Amniotic epithelial cell (primary cell): ENCODE data around the gene ZNF79.
A peak's percentile ranks its signal among the peaks of the same experiment; 100 is the strongest.

ENCODE experiments used
- DNase-seq: peaks from one replicate; pipeline ENCODE4 v3.0.0-alpha.2; 2010; ENCODE audit warnings: low read depth

Gene ZNF79

DNA sequence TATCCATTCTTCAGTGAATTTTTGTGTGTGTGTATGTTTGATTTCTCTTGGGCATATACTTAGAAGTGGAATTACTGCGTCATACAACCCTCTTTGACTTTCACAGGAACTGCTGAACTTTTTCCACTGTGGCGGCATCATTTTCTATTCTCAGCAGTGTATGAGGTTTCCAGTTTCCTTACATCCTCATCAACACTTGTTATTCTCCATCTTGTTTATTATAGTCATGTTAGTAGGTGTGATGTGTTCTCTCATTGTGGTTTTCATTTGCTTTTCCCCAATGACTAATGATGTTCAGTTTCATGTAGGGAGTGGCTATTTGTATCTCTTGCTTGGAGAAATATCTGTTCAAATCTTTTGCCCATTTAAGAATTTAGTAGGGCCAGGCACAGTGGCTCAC, 2.6 kb downstream of the ZNF79 start:
- no peak for DNase-seq

GRCh38 chr9:127428348-127428747, 4.2 kb downstream of the ZNF79 start:
- no peak for DNase-seq

DNA sequence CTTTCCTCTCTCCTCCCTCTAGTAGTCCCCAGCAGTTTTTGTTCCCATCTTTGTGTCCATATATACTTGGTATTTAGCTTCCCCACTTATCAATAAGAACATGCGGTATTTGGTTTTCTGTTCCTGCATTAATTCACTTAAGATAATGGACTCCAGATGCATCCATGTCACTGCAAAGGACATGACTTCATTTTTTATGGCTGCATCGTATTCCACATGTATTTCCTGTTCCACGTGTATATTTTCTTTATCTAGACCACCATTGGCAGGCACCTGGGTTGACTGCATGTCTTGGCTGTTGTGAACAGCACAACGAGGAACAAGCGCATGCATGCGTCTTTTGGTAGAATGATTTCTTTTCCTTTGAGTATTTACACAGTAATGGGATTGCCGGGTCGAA, 6.2 kb downstream of the ZNF79 start:
- DNase-seq, result no peak

- DNase-seq, result no peak
Observed at GRCh38 chr9:127437497-127438264, 13.5 kb downstream of the ZNF79 start.

DNA sequence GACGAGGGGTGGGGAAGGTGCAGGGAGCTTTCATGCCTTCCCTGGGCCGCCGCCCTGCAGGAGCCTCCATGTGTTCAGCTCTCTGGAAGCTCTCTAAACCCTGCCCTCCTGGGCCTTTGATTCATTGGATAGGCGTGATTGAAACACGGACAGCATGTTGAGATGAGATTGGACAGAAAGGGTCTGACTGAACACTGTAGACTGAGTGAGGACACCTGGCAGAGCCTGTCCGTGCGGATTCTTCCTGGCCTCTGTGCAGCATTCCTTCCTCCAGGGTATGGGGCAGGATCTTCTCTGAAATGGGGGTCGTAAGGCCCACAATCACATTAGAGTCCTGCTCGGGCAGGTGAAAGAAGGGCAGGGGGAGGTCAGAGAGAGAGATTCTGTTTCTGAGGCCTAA, 14.2 kb downstream of the ZNF79 start:
- DNase-seq, result no peak

DNA sequence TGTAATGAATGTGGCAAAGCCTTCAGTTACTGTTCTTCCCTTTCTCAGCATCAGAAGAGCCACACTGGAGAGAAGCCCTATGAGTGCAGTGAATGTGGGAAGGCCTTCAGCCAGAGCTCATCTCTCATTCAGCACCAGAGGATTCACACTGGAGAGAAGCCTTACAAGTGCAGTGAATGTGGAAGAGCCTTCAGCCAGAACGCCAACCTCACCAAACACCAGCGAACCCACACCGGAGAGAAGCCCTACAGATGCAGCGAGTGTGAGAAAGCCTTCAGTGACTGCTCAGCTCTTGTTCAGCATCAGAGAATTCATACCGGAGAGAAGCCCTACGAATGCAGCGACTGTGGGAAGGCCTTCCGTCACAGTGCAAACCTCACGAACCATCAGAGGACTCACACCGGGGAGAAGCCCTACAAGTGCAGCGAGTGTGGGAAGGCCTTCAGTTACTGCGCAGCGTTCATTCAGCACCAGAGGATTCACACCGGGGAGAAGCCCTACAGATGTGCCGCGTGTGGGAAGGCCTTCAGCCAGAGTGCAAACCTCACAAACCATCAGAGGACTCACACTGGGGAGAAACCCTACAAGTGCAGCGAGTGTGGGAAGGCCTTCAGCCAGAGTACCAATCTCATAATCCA, 20.2 kb downstream of the ZNF79 start:
- DNase-seq, result no peak

- no peak for DNase-seq
Observed at GRCh38 chr9:127444921-127445850, 21.0 kb downstream of the ZNF79 start.

GRCh38 chr9:127445851-127446712, 21.9 kb downstream of the ZNF79 start:
- no peak for DNase-seq

DNA sequence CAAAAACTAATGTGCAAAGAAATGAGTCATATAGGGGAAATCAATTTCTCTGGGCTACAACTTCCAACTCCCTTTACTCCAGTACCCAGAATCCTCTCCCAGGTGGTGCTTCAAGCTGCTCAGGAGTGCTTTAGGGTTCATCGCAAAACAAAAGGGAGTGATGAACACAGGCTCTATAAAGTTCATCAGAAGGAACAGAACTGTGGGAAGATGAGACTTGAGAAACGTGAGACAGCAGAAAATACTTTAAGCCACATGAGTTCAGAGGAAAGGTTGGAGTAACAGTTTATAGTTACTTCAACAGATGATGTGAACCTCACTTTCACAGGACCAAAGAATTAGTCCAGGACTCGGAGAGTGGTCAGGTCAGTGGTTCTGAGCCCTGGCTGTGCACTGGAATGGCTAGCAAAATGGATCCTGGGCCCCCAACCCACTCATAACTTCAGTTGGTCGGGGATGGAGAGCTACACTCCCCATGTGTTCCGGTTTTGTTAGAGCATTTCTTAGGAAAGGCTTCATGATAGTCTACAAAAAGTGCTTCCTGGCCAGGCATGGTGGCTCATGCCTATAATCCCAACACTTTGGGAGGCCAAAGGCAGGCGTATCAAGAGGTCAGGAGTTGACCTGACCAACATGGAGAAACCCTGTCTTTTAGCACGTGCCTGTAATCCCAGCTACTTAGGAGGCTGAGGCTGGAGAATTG, 22.7 kb downstream of the ZNF79 start:
- no peak for DNase-seq

GRCh38 chr9:127447416-127448111, 23.4 kb downstream of the ZNF79 start:
- DNase-seq, result no peak

- DNase-seq, result peak; percentile 79
Observed at GRCh38 chr9:127448112-127448805, 24.1 kb downstream of the ZNF79 start.

DNA sequence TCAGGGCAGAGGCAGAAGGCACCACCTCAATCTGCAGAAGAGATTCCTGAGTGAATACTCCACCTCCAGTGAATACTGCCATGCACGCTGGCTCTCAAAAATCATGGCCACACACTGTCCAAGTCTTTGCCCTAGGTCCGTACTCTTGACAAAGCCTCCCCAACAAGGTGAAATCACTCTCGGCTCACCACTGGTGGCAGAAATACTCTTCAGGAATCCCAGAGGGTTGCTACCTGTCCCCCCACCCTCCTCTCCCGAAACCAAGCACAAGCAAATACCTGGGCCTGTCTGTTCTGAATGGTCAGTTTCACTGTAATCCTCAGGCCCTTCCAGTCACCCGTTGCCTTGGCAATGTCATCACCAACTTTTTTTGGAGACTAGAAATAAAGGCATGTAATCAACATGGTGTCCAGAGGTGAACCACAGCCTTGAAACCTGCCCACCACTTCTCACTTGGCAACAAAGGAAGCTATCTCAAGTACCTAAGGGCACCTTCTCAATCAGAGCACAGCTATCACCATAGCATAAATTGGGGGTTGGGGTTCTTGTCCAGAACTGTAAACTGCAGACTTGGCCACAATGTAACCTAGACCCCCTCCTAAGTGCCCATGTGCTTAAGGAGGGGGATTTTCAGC, 25.3 kb downstream of the ZNF79 start:
- DNase-seq, result no peak

DNA sequence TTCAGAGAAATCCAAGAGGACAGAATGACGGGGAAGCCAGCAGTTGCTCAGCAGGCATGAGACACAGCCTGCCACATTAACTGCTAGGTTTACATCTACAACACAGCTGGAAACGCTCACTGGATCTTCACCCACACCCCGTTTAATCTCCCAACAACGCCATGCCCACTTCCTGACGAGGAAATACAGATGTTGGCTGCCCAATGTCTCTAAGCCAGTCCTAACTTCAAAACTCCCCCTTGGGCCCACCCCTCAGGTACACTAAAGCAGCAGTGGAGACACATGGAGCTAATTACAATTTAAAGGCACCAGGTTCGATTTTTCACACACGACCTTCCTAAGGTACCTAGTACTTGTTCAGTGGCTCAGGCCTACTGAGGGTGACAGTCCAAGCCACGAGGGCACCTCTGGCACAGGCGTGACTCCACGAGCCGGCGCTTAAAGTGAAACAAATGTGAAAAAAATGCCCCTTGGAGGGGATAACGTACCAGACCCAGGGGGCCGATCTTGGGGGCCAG, 26.1 kb downstream of the ZNF79 start:
- peak; percentile 45 for DNase-seq

- DNase-seq, result peak; percentile 89
Observed at GRCh38 chr9:127450830-127451607, 26.8 kb downstream of the ZNF79 start, which contains the start of the genes LRSAM1 and RPL12. Gene LRSAM1, plus strand, starts transcription at chr9:127451510. Its CDS starts 3,018 bp downstream, at chr9:127454528. Gene RPL12, minus strand, starts transcription at chr9:127451406. Its CDS starts 89 bp downstream, at chr9:127451317.

DNA sequence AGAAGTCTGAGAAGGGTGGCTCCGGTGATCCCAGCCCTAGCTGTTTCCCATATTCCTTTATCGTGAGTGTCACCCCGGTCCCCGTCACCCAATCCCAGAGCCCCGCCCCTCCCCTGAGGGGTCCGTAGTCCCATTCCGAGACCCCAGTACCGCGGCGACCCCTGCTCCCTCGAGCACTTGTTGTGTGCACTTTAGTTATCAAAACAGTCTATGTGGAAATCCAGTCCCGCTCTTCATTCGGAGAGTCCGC, 27.4 kb downstream of the ZNF79 start:
- no peak for DNase-seq

- peak; percentile 41 for DNase-seq
Observed at GRCh38 chr9:127451858-127452656, 27.9 kb downstream of the ZNF79 start.

GRCh38 chr9:127452691-127453090, 28.5 kb downstream of the ZNF79 start:
- DNase-seq, result peak; percentile 67
